HG03469 (cell line): ENCODE data around the gene PDZRN3.
A peak's percentile ranks its signal among the peaks of the same experiment; 100 is the strongest.
"Not testable (repeated sequence)": the region's sequence is repeated elsewhere in the genome, so short reads cannot be mapped to it uniquely, and the experiment has no call there.

Source experiments
- ATAC-seq: cut with Tn5 transposase; IDR thresholded peaks from one replicate; pipeline ENCODE4 v1.9.1; 2021; ENCODE audit warnings: mild to moderate bottlenecking, moderate library complexity, moderate number of reproducible peaks; ENCODE audit not compliant: unreplicated experiment

The PDZRN3 gene

GRCh38 chr3:73470860-73471259, 153.9 kb downstream of the PDZRN3 start:
- no peak for ATAC-seq

DNA sequence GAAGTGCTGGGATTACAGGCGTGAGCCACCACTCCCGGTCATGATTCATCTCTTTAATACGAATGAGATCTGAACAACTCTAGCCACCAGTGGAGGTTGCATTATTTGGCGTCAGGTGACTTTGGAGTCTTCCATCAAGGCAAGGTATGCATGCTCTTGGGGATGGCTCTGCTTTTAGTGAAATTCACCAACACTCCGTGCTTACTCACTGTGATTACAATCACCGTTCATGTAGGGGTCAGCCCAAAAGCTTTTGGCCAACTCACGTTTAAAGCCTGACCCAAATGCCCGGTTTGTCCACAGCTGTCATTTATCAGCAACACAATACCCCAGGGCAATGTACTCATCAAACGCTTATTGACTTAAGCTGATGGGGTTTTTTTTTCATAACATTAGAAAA, 155.4 kb downstream of the PDZRN3 start:
- no peak for ATAC-seq

DNA sequence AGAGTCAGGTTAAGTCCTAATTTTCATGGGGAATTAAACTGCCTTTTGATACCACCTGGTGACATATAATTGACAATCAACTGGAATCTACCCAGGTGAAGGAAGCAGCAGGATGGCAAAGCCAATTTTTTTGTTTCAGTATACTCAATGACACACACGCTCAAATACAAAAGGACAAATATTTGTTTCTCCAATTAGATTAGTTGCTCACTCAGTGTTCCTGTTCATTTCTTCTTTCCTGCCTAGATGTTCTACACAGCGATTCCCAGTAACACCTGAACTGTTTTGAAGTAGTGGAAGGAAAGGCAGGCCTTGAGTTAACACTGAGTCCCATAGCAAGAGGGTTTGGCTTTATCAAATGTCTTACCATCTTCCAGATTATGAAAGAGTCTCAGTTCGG, 157.5 kb downstream of the PDZRN3 start:
- ATAC-seq, result no peak

- ATAC-seq, result no peak
These were observed 158.8 kb downstream of the PDZRN3 start for GRCh38 chr3:73465926-73466325.

- ATAC-seq, result not testable (repeated sequence)
These were observed 160.6 kb downstream of the PDZRN3 start for GRCh38 chr3:73464126-73464525.

DNA sequence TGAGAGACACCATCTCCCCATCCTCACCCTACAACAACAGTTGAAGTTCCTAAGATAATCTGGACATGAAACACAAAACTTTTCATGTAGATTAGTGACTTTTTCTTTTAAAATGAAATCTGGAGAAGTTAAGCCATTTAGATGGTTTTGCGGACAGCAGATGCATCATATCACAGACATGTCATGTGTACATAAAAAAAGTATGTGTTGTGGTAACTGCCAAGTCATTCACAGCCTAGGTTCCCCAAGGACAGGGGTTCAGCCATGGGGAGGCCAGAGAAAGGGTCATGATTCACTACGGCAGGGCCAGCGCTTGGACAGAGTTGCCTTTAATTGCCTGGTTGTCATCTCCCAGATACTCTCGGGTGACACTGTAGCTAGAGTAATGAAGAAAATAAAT, 163.2 kb downstream of the PDZRN3 start:
- no peak for ATAC-seq

DNA sequence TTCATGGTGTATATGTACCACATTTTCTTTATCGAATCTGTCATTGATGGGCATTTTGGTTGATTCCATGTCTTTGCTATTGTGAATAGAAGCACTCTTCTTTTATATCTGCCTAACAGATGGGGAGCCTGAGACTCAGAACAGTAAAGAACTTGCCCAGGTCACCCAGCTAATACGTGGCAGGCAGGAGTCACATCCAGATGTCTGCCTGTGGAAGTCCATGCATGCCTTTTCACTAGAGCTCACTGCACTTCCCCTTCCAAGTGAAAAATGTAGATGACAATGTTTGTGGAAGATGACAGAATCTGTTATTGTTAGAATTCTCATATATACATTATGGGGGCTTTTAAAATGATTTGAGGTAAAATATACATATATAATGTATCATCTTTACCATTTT, 165.0 kb downstream of the PDZRN3 start:
- ATAC-seq, result no peak

GRCh38 chr3:73453666-73454065, 171.1 kb downstream of the PDZRN3 start:
- no peak for ATAC-seq

DNA sequence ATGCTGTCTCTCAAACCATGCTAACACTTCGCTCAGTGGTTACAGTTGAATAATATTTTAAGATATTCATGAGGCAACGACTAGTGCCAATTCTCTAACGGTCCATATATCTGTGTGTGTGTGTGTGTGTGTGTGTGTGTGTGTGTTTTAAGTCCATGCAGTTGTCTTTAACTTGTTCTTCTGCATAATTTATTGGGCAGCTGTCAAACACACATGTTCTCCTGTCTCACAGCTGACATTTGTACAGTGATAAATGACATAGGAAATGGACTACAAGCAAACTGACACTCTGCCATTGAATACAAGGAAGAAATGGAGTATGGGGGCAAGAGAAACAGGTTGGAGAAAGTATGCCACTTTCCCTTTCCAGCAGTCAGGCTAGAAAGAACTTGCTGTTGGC, 172.0 kb downstream of the PDZRN3 start:
- ATAC-seq, result no peak

GRCh38 chr3:73451301-73451944, 173.3 kb downstream of the PDZRN3 start:
- peak; percentile 39 for ATAC-seq

- peak; percentile 18 for ATAC-seq
These were observed 175.0 kb downstream of the PDZRN3 start for GRCh38 chr3:73449774-73450173.

GRCh38 chr3:73448761-73449301, 175.9 kb downstream of the PDZRN3 start:
- peak; percentile 86 for ATAC-seq

DNA sequence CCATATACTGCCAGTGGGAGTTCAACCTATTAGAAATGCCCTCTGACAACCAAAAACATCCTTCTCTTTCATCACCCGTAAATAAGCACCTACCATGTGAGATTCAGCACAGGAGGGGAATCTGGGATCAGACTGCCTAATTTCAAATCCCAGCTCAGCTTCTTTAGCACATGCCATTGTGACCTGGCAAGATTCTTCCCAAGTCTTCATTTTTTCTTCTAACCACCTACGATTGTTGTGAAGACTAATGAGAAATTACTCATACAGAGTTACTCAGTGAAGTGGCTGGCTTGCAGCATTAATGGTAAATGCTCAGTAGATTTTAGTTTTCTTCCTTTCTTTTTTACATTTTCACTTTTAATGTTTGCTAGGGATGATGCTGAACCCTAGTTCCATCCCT, 176.7 kb downstream of the PDZRN3 start:
- ATAC-seq, result no peak

DNA sequence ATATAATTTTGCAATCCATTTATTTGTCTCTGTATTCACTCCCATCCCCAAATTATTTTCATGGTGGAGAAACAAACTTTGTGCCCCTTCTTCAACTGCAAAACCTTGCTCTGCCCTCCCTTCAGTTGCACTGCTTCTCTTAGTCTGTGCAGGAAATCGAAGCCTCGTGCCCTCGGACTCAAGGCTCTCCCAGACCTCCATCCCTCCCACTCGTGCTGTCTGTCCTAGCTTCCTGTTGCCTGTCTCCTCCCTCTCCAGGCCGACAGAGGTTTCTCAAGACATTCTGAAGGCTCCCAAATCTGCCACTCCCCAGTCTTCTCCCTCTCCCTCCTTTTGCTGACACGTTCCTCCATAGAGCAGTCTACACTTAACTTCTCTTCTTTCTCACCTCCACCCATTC, 177.6 kb downstream of the PDZRN3 start:
- ATAC-seq, result no peak

GRCh38 chr3:73446467-73447110, 178.2 kb downstream of the PDZRN3 start:
- ATAC-seq, result no peak

DNA sequence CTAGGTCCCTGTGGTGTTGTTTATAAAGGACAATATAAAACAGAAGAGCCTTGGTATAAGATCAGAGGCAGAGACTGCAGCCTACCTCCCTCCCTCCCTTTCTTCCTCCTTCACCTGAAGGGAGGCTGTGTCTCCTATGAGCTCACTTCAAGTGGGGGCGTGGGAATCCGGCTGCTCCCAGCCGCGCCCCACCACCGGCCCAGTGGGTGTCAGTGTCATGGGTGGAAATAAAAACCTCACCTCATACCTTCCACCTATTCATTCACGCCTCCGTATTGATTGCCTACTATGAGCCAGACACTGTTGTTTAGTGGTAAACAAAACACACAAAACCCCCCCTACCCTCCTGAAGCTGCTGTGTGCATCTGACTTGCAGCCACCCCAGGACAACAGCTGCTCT, 181.9 kb downstream of the PDZRN3 start:
- ATAC-seq, result no peak

- no peak for ATAC-seq
These were observed 182.6 kb downstream of the PDZRN3 start for GRCh38 chr3:73442152-73442551.

GRCh38 chr3:73437828-73438227, 186.9 kb downstream of the PDZRN3 start:
- ATAC-seq, result no peak

DNA sequence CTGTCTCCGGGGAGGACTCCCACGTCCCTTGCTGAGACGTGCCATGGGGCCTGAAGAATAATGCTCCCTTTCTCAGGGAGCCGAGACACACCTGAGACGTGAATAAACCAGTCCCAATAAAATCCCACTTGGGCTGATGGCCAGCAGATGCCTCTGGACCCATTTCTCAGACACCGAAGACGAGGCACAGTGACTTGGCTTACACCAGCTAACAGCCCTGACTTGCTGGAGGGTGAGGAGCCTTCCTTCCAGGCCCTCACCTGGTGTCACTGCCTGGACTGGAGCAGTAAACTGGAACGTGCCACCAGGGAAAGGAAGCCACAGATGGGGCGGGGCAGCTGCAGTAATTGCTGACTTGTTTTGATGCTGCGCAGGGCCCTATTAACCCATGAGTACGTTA, 189.7 kb downstream of the PDZRN3 start:
- ATAC-seq, result no peak

DNA sequence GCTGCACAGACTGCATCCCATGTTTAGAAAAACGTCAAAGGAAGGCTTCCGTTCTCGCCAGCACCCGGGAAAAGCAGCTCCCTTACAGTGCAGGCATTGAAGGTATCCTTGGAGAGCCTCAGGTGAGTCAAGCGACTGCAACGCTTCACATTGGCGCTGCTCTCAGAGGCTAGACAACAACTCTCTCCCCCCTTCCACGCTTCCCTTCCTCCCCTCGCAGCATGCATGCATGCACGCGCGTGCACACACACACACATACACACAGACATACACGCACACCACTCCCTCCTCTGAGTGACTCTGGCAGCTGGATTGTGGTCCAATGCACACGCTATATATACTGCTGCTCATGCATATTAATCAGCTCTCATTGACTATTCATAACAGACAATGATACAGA, 191.1 kb downstream of the PDZRN3 start:
- ATAC-seq, result no peak

- no peak for ATAC-seq
These were observed 191.7 kb downstream of the PDZRN3 start for GRCh38 chr3:73433079-73433478.

GRCh38 chr3:73432706-73433032, 192.1 kb downstream of the PDZRN3 start:
- ATAC-seq, result no peak
